ENCODE data around the gene TARP.
"Not testable (repeated sequence)": the region's sequence is repeated elsewhere in the genome, so short reads cannot be mapped to it uniquely, and the experiment has no call there.

TARP gene

GRCh38 chr7:38274927-38275620 lies 1.6 kb upstream of the TARP start:
- POLR2A ChIA-PET = no interaction called here
- CTCF ChIA-PET = no interaction called here
- TF ChIP-seq FOXK2 (IDR thresholded peaks at IDR 0.05) = no peak
- no peak for TF ChIP-seq SUZ12 (IDR thresholded peaks at IDR 0.05)
- TF ChIP-seq FOXA1 (IDR thresholded peaks at IDR 0.05) = no peak
- no peak for TF ChIP-seq ARNT (IDR thresholded peaks at IDR 0.05)
- no peak for TF ChIP-seq LEF1 (IDR thresholded peaks at IDR 0.05; ENCODE audit: borderline replicate concordance)
- no peak for TF ChIP-seq ZNF384 (IDR thresholded peaks at IDR 0.05)
- no peak for TF ChIP-seq CTBP1 (IDR thresholded peaks at IDR 0.05; ENCODE audit: borderline replicate concordance)
- no peak for TF ChIP-seq FOXM1 (IDR thresholded peaks at IDR 0.05; ENCODE audit: borderline replicate concordance)
- TF ChIP-seq SP1 (IDR thresholded peaks at IDR 0.05) = no peak
- TF ChIP-seq L3MBTL2 (conservative IDR thresholded peaks at IDR 0.05) = no peak
- no peak for TF ChIP-seq BHLHE40 (IDR thresholded peaks at IDR 0.05; ENCODE audit: borderline replicate concordance)
- no peak for DNase-seq (ENCODE audit: extremely low spot score)

GRCh38 chr7:38274486-38274885 lies 1.1 kb upstream of the TARP start:
- TF ChIP-seq BHLHE40 (IDR thresholded peaks at IDR 0.05; ENCODE audit: borderline replicate concordance) (no peak), ELF4 (IDR thresholded peaks at IDR 0.05) (no peak)
- ChIA-PET POLR2A (no interaction called here), CTCF (no interaction called here)
- no peak for DNase-seq (ENCODE audit: extremely low spot score)

- DNase-seq (ENCODE audit: extremely low spot score); POLR2A ChIA-PET; CTCF ChIA-PET: not testable (repeated sequence)
Observed at GRCh38 chr7:38270405-38270804, 3.0 kb downstream of the TARP start.

- POLR2A ChIA-PET; CTCF ChIA-PET; DNase-seq (ENCODE audit: extremely low spot score): not testable (repeated sequence)
Observed at GRCh38 chr7:38269704-38270346, 3.6 kb downstream of the TARP start.

- POLR2A ChIA-PET; CTCF ChIA-PET; DNase-seq (ENCODE audit: extremely low spot score): not testable (repeated sequence)
Observed at GRCh38 chr7:38265958-38266357, 7.5 kb downstream of the TARP start.

- POLR2A ChIA-PET; DNase-seq (ENCODE audit: extremely low spot score); CTCF ChIA-PET: not testable (repeated sequence)
Observed at GRCh38 chr7:38264602-38265001, 8.8 kb downstream of the TARP start.

- CTCF ChIA-PET, POLR2A ChIA-PET: not testable (repeated sequence)
Observed at GRCh38 chr7:38263274-38263673, 10.2 kb downstream of the TARP start.

GRCh38 chr7:38262545-38262944 lies 10.9 kb downstream of the TARP start:
- TF ChIP-seq BHLHE40 (IDR thresholded peaks at IDR 0.05; ENCODE audit: borderline replicate concordance) (no peak), FOXK2 (IDR thresholded peaks at IDR 0.05) (no peak), L3MBTL2 (conservative IDR thresholded peaks at IDR 0.05) (no peak), FOXA1 (IDR thresholded peaks at IDR 0.05) (no peak), ARNT (IDR thresholded peaks at IDR 0.05) (no peak), SUZ12 (IDR thresholded peaks at IDR 0.05) (no peak), TARDBP (IDR thresholded peaks at IDR 0.05) (no peak), ELF4 (IDR thresholded peaks at IDR 0.05) (no peak), FOXM1 (IDR thresholded peaks at IDR 0.05; ENCODE audit: borderline replicate concordance) (no peak), SP1 (IDR thresholded peaks at IDR 0.05) (no peak), PKNOX1 (IDR thresholded peaks at IDR 0.05) (no peak), NFRKB (IDR thresholded peaks at IDR 0.05) (no peak)
- CTCF ChIA-PET = no interaction called here
- POLR2A ChIA-PET = no interaction called here
- no peak for DNase-seq (ENCODE audit: extremely low spot score)

More at GRCh38 chr7:38263274-38263673, 10.2 kb downstream of the TARP start:
- not testable (repeated sequence) for DNase-seq (ENCODE audit: extremely low spot score)

- DNase-seq (ENCODE audit: extremely low spot score); POLR2A ChIA-PET; CTCF ChIA-PET: not testable (repeated sequence)
Observed at GRCh38 chr7:38262026-38262425, 11.4 kb downstream of the TARP start.

GRCh38 chr7:38261601-38262000 lies 11.8 kb downstream of the TARP start:
- DNase-seq (ENCODE audit: extremely low spot score); CTCF ChIA-PET; POLR2A ChIA-PET: not testable (repeated sequence)

- DNase-seq (ENCODE audit: extremely low spot score); CTCF ChIA-PET; POLR2A ChIA-PET: not testable (repeated sequence)
Observed at GRCh38 chr7:38259157-38259556, 14.3 kb downstream of the TARP start.

All from HEK293T (cell line).